Measurements from ENCODE around the gene BIN1. TPM values are rescaled to one million over a fixed set of nuclear protein-coding genes. Genes with fewer than 3 reads are reported as not detected.

The BIN1 gene
- polyA plus RNA-seq, 1 experiment: 37.6 TPM

GRCh38 chr2:127056631-127057370, 50.2 kb downstream of the BIN1 start:
- POLR2A ChIA-PET: no interaction called here
- H3K36me3 ChIP-seq (ENCODE audit: control insufficient read depth, insufficient read depth, low read length): peaks cover 3% of the 10 kb centered on the region
- H3K27me3 ChIP-seq (ENCODE audit: control insufficient read depth, insufficient read depth, low read length): no peaks in the 10 kb centered on the region
- DNase-seq (ENCODE audit: low read depth): no peak
- TF ChIP-seq CTCF (IDR thresholded peaks at IDR 0.05; ENCODE audit: insufficient read depth, low read depth, low read length): no peak
- no peak overlapping the region for H3K4me3 ChIP-seq (ENCODE audit: low read depth, low read length)
- CTCF ChIA-PET: no interaction called here

GRCh38 chr2:127056086-127056485, 50.9 kb downstream of the BIN1 start:
- no peak for DNase-seq (ENCODE audit: low read depth)
- CTCF ChIA-PET: no interaction called here
- POLR2A ChIA-PET: no interaction called here

GRCh38 chr2:127055786-127056076, 51.2 kb downstream of the BIN1 start:
- CTCF ChIA-PET: no interaction called here
- POLR2A ChIA-PET: no interaction called here
- DNase-seq (ENCODE audit: low read depth): no peak

More at GRCh38 chr2:127056086-127056485, 50.9 kb downstream of the BIN1 start:
- Histone ChIP-seq H3K27me3 (ENCODE audit: control insufficient read depth, insufficient read depth, low read length) (no peaks in the 10 kb centered on the region), H3K36me3 (ENCODE audit: control insufficient read depth, insufficient read depth, low read length) (peaks cover 3% of the 10 kb centered on the region), H3K4me3 (ENCODE audit: low read depth, low read length) (no peak overlapping the region)
- no peak for TF ChIP-seq CTCF (IDR thresholded peaks at IDR 0.05; ENCODE audit: insufficient read depth, low read depth, low read length)

GRCh38 chr2:127054996-127055785, 51.8 kb downstream of the BIN1 start:
- ChIA-PET CTCF (no interaction called here), POLR2A (no interaction called here)
- DNase-seq (ENCODE audit: low read depth): no peak
- no peaks in the 10 kb centered on the region for H3K27me3 ChIP-seq (ENCODE audit: control insufficient read depth, insufficient read depth, low read length)
- peaks cover 1% of the 10 kb centered on the region for H3K36me3 ChIP-seq (ENCODE audit: control insufficient read depth, insufficient read depth, low read length)
- no peak for TF ChIP-seq CTCF (IDR thresholded peaks at IDR 0.05; ENCODE audit: insufficient read depth, low read depth, low read length)
- no peak overlapping the region for H3K4me3 ChIP-seq (ENCODE audit: low read depth, low read length)

More at GRCh38 chr2:127055786-127056076, 51.2 kb downstream of the BIN1 start:
- Histone ChIP-seq H3K27me3 (ENCODE audit: control insufficient read depth, insufficient read depth, low read length) (no peaks in the 10 kb centered on the region), H3K4me3 (ENCODE audit: low read depth, low read length) (no peak overlapping the region), H3K36me3 (ENCODE audit: control insufficient read depth, insufficient read depth, low read length) (peaks cover 3% of the 10 kb centered on the region)
- no peak for TF ChIP-seq CTCF (IDR thresholded peaks at IDR 0.05; ENCODE audit: insufficient read depth, low read depth, low read length)

GRCh38 chr2:127054604-127054930, 52.4 kb downstream of the BIN1 start:
- ChIA-PET POLR2A (no interaction called here), CTCF (interaction anchor here (1.2 kb wide), 1 partner anchor 11 kb away, joined by 3 read pairs; no protein-coding TSS in a partner anchor)
- H3K36me3 ChIP-seq (ENCODE audit: control insufficient read depth, insufficient read depth, low read length): peaks cover 4% of the 10 kb centered on the region
- H3K27me3 ChIP-seq (ENCODE audit: control insufficient read depth, insufficient read depth, low read length): no peaks in the 10 kb centered on the region
- H3K4me3 ChIP-seq (ENCODE audit: low read depth, low read length): no peak overlapping the region
- TF ChIP-seq CTCF (IDR thresholded peaks at IDR 0.05; ENCODE audit: insufficient read depth, low read depth, low read length): no peak
- no peak for DNase-seq (ENCODE audit: low read depth)
